ENCODE results near the gene GBE1.

GBE1 gene

DNA sequence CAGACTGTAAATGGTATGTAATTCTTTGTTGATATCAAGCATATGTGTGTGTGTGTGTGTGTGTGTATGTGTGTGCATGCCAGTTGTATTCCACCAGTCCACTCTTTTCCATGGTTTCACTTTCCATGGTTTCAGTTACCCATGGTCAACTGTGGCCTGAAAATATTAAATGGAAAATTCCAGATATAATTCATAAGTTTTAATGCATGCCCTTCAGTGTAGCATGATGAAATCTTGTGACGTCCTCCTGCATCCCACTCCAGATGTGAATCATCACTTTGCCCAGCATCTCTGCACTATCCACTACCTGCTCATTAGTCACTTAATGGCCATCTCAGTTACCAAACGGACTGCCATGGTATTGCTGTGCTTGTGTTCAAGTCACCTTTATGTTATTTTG is 215.9 kb downstream of the GBE1 start:
- Histone ChIP-seq H3K27ac (no peak overlapping the region), H3K4me3 (no peak overlapping the region), H3K9me3 (replicated peaks in 1 of 11) (peaks cover 16 to 28% (median 24%) of the 10 kb centered on the region in 11 experiments), H3K4me1 (no peaks in the 10 kb centered on the region), H3K9ac (no peak overlapping the region), H3K36me3 (peaks cover 19 to 66% (median 42%) of the 10 kb centered on the region in 11 experiments), H4K20me1 (peaks cover 0 to 20% (median 0%) of the 10 kb centered on the region in 11 experiments; a peak in 3 of 22 replicates), H3K27me3 (no peaks in the 10 kb centered on the region), H3K4me2 (no peak overlapping the region)
- TF ChIP-seq Cebpa-rat (IDR thresholded peaks at IDR 0.05): no peak

DNA sequence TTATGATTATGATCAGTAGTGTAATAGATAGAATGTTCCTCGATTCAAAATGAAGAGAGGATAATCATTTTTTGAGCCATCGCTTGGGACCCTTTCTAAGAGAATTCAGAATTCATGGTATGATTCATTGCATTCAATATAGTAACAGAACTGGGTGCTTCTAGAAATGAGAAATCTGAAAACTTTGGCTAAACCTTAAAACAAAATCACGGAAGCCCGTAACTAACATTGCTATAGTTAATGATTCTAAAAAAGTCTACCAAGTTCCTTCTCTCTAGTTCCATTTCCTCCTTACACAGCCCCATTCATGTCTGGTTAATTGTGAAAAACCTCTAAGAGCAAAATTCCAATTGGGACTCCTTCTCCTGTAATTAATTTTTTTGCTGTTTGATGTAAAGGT is 217.1 kb downstream of the GBE1 start:
- no peaks in the 10 kb centered on the region for H3K27me3 ChIP-seq
- no peak overlapping the region for H3K4me2 ChIP-seq
- no peaks in the 10 kb centered on the region for H3K4me1 ChIP-seq
- peaks cover 13 to 62% (median 32%) of the 10 kb centered on the region in 11 experiments for H3K36me3 ChIP-seq
- H3K9ac ChIP-seq: no peak overlapping the region
- TF ChIP-seq Cebpa-rat (IDR thresholded peaks at IDR 0.05): no peak
- H3K27ac ChIP-seq: no peak overlapping the region
- no peak overlapping the region for H3K4me3 ChIP-seq
- H4K20me1 ChIP-seq: peaks cover 0 to 25% (median 0%) of the 10 kb centered on the region in 11 experiments; a peak in 4 of 22 replicates
- H3K9me3 ChIP-seq (replicated peaks in 1 of 11): peaks cover 7 to 16% (median 12%) of the 10 kb centered on the region in 11 experiments; a peak in 21 of 22 replicates

- Histone ChIP-seq H3K4me1 (no peaks in the 10 kb centered on the region), H3K27ac (no peak overlapping the region), H3K9me3 (replicated peaks in 1 of 11) (no peaks in the 10 kb centered on the region), H3K4me3 (no peak overlapping the region), H3K4me2 (no peak overlapping the region), H3K36me3 (peaks cover 12 to 62% (median 30%) of the 10 kb centered on the region in 11 experiments; a peak in 20 of 22 replicates), H4K20me1 (peaks cover 0 to 29% (median 0%) of the 10 kb centered on the region in 11 experiments; a peak in 4 of 22 replicates), H3K27me3 (no peaks in the 10 kb centered on the region), H3K9ac (no peak overlapping the region)
- no peak for TF ChIP-seq Cebpa-rat (IDR thresholded peaks at IDR 0.05)
Observed at GRCh38 chr3:81540787-81541186, 220.7 kb downstream of the GBE1 start.

- Histone ChIP-seq H3K27me3 (no peaks in the 10 kb centered on the region), H3K4me3 (no peak overlapping the region), H4K20me1 (peaks cover 0 to 4% (median 0%) of the 10 kb centered on the region in 11 experiments; a peak in 1 of 22 replicates), H3K27ac (no peak overlapping the region), H3K36me3 (peaks cover 78 to 87% (median 86%) of the 10 kb centered on the region in 11 experiments), H3K4me1 (no peaks in the 10 kb centered on the region), H3K9me3 (replicated peaks in 1 of 11) (peaks cover 0 to 26% (median 19%) of the 10 kb centered on the region in 11 experiments; a peak in 15 of 22 replicates), H3K9ac (no peak overlapping the region), H3K4me2 (no peak overlapping the region)
- no peak for TF ChIP-seq Cebpa-rat (IDR thresholded peaks at IDR 0.05)
Observed at GRCh38 chr3:81531846-81532245, 229.6 kb downstream of the GBE1 start.

- TF ChIP-seq Cebpa-rat (IDR thresholded peaks at IDR 0.05): no peak
- Histone ChIP-seq H3K4me1 (no peaks in the 10 kb centered on the region), H3K4me2 (no peak overlapping the region), H3K36me3 (peaks cover 75 to 81% (median 80%) of the 10 kb centered on the region in 11 experiments), H3K9ac (no peak overlapping the region), H3K27ac (no peak overlapping the region), H3K4me3 (no peak overlapping the region), H3K27me3 (no peaks in the 10 kb centered on the region), H4K20me1 (no peaks in the 10 kb centered on the region), H3K9me3 (replicated peaks in 1 of 11) (peaks cover 0 to 26% (median 19%) of the 10 kb centered on the region in 11 experiments; a peak in 15 of 22 replicates)
Observed at GRCh38 chr3:81531263-81531662, 230.2 kb downstream of the GBE1 start.

DNA sequence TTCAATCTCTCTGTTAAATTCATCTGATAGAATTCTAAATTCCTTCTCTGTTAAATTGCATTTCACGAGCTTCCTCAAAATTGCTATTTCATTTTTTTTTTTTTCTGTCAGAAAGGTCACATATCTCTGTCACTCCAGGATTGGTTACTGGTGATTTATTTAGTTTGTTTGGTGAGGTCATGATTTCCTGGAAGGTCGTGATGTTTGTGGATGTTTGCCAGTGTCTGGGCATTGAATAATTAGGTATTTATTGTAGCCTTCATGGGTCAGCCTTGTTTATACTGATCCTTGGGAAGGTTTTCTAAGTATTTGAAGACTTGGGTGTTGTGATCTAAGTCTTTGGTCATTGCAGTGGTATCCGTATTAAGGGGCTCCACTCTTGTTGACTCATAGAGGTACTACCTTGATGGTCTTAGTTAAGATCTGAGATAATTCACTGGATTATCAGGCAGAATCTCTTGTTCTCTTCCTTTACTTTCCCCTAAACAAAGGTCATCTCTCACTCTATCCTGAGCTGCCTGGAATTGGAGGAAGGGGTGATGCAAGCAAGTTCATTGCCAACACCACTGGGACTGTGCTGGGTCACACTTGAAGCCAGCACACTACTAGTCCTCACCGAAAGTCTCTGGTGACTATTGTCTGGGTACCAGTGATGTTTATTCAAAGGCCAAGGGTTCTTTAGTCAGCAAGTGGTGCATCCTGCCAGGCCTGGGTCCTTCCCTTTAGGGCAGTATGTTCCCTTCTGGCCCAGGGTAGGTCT is 231.1 kb downstream of the GBE1 start:
- no peak overlapping the region for H3K27ac ChIP-seq

GRCh38 chr3:81521855-81522254 is 239.6 kb downstream of the GBE1 start:
- Histone ChIP-seq H3K4me3 (no peak overlapping the region), H3K36me3 (peaks cover 0 to 56% (median 11%) of the 10 kb centered on the region in 11 experiments; a peak in 13 of 22 replicates), H3K27me3 (no peaks in the 10 kb centered on the region), H3K27ac (no peak overlapping the region), H3K9me3 (replicated peaks in 1 of 11) (peaks cover 0 to 5% (median 0%) of the 10 kb centered on the region in 11 experiments; a peak in 2 of 22 replicates), H3K9ac (no peak overlapping the region), H3K4me2 (no peak overlapping the region), H3K4me1 (no peaks in the 10 kb centered on the region), H4K20me1 (no peaks in the 10 kb centered on the region)
- no peak for TF ChIP-seq Cebpa-rat (IDR thresholded peaks at IDR 0.05)

More for the DNA sequence above, 231.1 kb downstream of the GBE1 start:
- Histone ChIP-seq H3K4me2 (no peak overlapping the region), H3K4me1 (no peaks in the 10 kb centered on the region), H3K27me3 (no peaks in the 10 kb centered on the region), H3K9me3 (replicated peaks in 1 of 11) (peaks cover 5 to 26% (median 19%) of the 10 kb centered on the region in 11 experiments; a peak in 15 of 22 replicates), H4K20me1 (no peaks in the 10 kb centered on the region), H3K36me3 (peaks cover 70 to 79% (median 72%) of the 10 kb centered on the region in 11 experiments), H3K4me3 (no peak overlapping the region), H3K9ac (no peak overlapping the region)
- no peak for TF ChIP-seq Cebpa-rat (IDR thresholded peaks at IDR 0.05)

- TF ChIP-seq Cebpa-rat (IDR thresholded peaks at IDR 0.05): no peak
- no peak overlapping the region for H3K4me3 ChIP-seq
- no peak overlapping the region for H3K4me2 ChIP-seq
- no peak overlapping the region for H3K9ac ChIP-seq
- H4K20me1 ChIP-seq: no peaks in the 10 kb centered on the region
- no peak overlapping the region for H3K27ac ChIP-seq
- no peaks in the 10 kb centered on the region for H3K9me3 ChIP-seq (replicated peaks in 1 of 11)
- no peaks in the 10 kb centered on the region for H3K4me1 ChIP-seq
- no peaks in the 10 kb centered on the region for H3K27me3 ChIP-seq
- H3K36me3 ChIP-seq: peaks cover 0 to 55% (median 11%) of the 10 kb centered on the region in 11 experiments; a peak in 13 of 22 replicates
Observed at GRCh38 chr3:81518945-81519344, 242.5 kb downstream of the GBE1 start.

DNA sequence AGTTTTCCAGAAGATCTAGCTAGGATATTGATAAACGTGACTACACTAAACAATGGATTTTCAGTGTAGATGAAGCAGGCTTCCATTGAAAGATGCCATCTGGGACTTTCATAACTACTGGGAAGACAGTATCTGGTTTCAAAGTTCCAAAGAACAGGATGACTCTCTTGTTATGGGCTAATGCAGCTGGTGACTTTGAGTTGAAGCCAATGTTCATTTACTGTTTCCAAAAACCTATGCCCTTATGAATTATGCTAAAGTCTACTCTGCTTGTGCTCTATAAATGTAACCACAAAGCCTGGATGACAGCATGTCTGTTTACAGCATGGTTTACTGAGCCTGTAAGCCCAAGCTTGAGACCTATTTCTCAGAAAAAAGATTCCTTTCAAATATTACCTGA is 245.4 kb downstream of the GBE1 start:
- no peaks in the 10 kb centered on the region for H3K9me3 ChIP-seq (replicated peaks in 1 of 11)
- no peak overlapping the region for H3K4me2 ChIP-seq
- H3K4me3 ChIP-seq: no peak overlapping the region
- H3K27ac ChIP-seq: no peak overlapping the region
- no peaks in the 10 kb centered on the region for H3K27me3 ChIP-seq
- H4K20me1 ChIP-seq: no peaks in the 10 kb centered on the region
- no peak overlapping the region for H3K9ac ChIP-seq
- H3K36me3 ChIP-seq: peaks cover 0 to 48% (median 11%) of the 10 kb centered on the region in 11 experiments; a peak in 12 of 22 replicates
- TF ChIP-seq Cebpa-rat (IDR thresholded peaks at IDR 0.05): no peak
- H3K4me1 ChIP-seq: no peaks in the 10 kb centered on the region
